Stimulated activated CD4-positive, alpha-beta T cell treated with anti-CD3 and anti-CD28 coated beads, Interleukin-15, amount 100 ng/mL, for 1 hour (primary cell): ENCODE data around the gene PXMP2.
"Not testable (repeated sequence)": the region's sequence is repeated elsewhere in the genome, so short reads cannot be mapped to it uniquely, and the experiment has no call there.

ENCODE experiments used
- DNase-seq, 2 donors: peaks; one replicate each; pipeline ENCODE4 v3.0.0-alpha.2; 2020; ENCODE audit warnings: low read depth in 1 of 2, low spot score in 1 of 2

The PXMP2 gene

DNA sequence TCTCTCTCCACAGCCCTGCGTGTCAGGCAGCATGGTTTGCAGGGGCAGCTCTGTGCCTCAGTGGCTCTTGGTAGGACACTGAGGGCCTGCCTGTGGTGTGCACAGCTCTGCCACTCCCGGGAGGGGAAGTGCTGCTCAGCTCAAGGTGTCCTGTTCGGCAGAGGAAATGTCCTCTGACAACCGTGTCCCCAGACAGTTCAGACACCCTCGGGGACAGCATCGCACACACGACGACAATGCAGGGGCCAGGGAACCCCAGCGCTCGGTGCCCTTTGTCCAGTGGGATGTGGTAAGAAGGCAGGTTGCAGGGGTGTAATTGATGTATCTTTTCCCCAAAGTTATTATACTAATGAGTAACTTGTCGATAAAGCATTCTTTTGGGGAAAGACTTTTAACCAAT lies 60.0 kb downstream of the PXMP2 start:
- no peak for DNase-seq

- no peak for DNase-seq
These were observed 60.5 kb downstream of the PXMP2 start for GRCh38 chr12:132747896-132748295.

- DNase-seq = no peak
These were observed 60.9 kb downstream of the PXMP2 start for GRCh38 chr12:132748319-132748718.

- DNase-seq = not testable (repeated sequence)
These were observed 66.3 kb downstream of the PXMP2 start for GRCh38 chr12:132753670-132754069.

DNA sequence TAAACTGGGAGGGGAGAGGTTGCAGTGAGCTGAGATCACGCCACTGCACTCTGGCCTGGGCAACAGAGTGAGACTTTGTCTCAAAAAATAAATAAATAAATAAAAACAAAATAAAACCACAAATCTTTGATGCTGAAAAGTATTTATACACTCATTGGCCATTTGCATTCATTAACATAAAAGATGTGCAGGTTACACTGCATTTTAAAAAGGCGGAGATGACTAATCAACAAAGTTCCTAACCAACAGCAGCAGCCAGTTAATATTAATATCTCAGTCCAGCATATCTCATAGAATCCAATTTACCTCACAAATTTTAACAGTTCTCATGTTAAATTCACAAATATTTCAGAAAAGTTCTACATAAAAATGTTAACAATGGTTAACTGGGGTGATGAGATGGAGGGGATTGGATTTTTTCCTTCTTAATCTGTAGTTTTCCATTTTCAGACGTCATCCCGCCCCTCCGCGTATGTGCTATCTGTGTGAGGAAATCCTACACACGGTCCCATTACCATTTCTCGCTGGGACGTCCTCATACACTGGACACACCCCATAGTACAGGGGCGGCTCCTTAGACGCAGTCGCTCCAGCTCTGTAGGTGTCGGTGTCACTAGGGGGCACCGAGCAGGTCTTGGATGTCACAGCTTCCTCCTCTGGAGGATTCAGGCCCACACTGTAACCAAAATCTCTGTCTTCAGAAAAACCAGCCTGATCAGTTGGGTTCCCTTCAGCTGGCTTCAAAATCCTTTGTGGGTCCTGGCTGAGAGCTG lies 67.0 kb downstream of the PXMP2 start:
- DNase-seq = no peak
